A172 (cell line): Measurements from ENCODE around the gene PARL. TPM values are rescaled to one million over a fixed set of nuclear protein-coding genes. Genes with fewer than 3 reads are reported as not detected.
"Not testable (repeated sequence)": the region's sequence is repeated elsewhere in the genome, so short reads cannot be mapped to it uniquely, and the experiment has no call there.

Source experiments
- DNase-seq: peaks from one replicate; pipeline ENCODE4 v3.0.0-alpha.2; 2015; ENCODE audit warnings: low spot score
- total RNA-seq: library from RNA; depleted of rRNA; stranded (reverse); fragments of >200 nt; shearing (Covaris generic); gene quantifications from 2 replicates; pipeline ENCODE4 v1.2.3, GENCODE V29; 2014; rRNA removed

PARL gene
- total RNA-seq, 1 experiment from 2014 or later, result 45.8 TPM

GRCh38 chr3:183790700-183791099 lies 94.0 kb downstream of the PARL start:
- no peak for DNase-seq

GRCh38 chr3:183789826-183790225 lies 94.9 kb downstream of the PARL start:
- no peak for DNase-seq

DNA sequence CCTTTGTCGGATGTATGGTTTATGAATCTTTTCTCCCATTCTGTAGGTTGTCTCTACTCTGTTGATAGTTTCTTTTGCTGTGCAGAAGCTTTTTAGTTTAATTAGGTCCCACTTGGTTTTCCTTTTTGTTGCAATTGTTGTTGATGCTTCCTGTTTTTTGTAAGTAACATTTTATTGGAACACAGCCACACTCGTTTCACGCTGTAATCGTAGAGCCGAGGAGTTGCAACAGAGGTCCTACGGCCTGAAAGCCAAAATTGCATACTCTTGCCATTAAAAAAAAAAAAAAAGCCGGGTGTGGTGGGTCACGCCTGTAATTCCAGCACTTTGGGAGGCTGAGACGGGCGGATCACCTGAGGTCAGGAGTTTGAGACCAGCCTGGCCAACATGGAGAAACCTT lies 100.2 kb downstream of the PARL start:
- DNase-seq, result not testable (repeated sequence)

GRCh38 chr3:183782576-183783276 lies 102.0 kb downstream of the PARL start:
- DNase-seq, result no peak

GRCh38 chr3:183781246-183781645 lies 103.4 kb downstream of the PARL start:
- DNase-seq, result no peak

DNA sequence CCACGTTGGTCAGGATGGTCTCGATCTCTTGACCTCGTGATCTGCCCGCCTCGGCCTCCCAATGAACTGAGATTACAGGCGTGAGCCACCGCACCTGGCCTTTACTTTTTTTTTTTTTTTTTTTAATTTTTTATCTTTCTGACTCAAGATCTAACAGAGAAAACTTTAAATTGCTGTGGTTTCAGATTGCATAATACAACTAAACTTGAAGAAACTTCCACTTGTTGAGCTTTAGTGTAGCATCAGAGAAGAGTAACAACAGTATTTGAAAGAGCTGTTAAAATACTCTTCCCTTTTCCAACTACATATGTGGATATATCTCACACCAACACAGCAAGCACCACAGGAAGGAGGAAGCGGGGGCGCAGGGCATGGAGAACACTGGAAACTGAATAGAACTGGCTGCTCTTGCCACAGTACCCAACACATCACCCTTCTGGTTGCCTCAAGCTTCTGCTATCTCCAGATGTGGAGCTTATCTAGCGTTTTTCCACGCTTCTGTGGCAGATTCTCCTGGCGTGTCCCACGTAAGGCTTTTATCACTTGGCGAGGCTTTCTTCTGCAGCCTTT lies 104.7 kb downstream of the PARL start:
- no peak for DNase-seq

Other genes with a start within 250 kb of the PARL start
- 41.2 and 41.3 TPM in 2 replicates for gene KLHL24, start 249.3 kb downstream of the PARL start, total RNA-seq
- 17.8 and 20.7 TPM in 2 replicates for gene YEATS2, start 187.1 kb downstream of the PARL start, total RNA-seq
- gene MAP6D1, start 59.3 kb downstream of the PARL start, total RNA-seq, result 4.6 TPM in 2 replicates
- gene ABCC5, start 133.0 kb upstream of the PARL start, total RNA-seq, result 12.8 and 16.6 TPM in 2 replicates
- not detected in 2 replicates for gene HTR3D, start 146.9 kb upstream of the PARL start, total RNA-seq
- not detected in 2 replicates for gene HTR3C, start 168.2 kb upstream of the PARL start, total RNA-seq
- gene HTR3E, start 212.2 kb upstream of the PARL start, total RNA-seq, result not detected in 2 replicates